Trophoblast cell (in vitro differentiated cells and primary cell): ENCODE data around the gene ZNF674.
"Not testable (repeated sequence)": the region's sequence is repeated elsewhere in the genome, so short reads cannot be mapped to it uniquely, and the experiment has no call there.

ENCODE experiments used
- DNase-seq, 2 donors: peaks; one replicate each; pipeline ENCODE4 v3.0.0-alpha.2; 2016
- H2AFZ ChIP-seq: 2 replicates; pipeline ENCODE4 v1.6.1; 2013; ENCODE audit warnings: low read length, moderate library complexity, mild to moderate bottlenecking; ENCODE audit not compliant: insufficient read depth, poor library complexity
- H2AK5ac ChIP-seq: 2 replicates; pipeline ENCODE4 v1.6.1; 2013; ENCODE audit warnings: mild to moderate bottlenecking, low read length
- H2BK120ac ChIP-seq: 2 replicates; pipeline ENCODE4 v1.6.1; 2013; ENCODE audit warnings: low read length, mild to moderate bottlenecking, moderate library complexity; ENCODE audit not compliant: insufficient read depth, poor library complexity
- H2BK12ac ChIP-seq: 2 replicates; pipeline ENCODE4 v1.6.1; 2013; ENCODE audit warnings: mild to moderate bottlenecking, low read length, moderate library complexity
- H2BK5ac ChIP-seq: 2 replicates; pipeline ENCODE4 v1.6.1; 2013; ENCODE audit warnings: low read length, low read depth, moderate library complexity, mild to moderate bottlenecking; ENCODE audit not compliant: poor library complexity
- H3K14ac ChIP-seq: 2 replicates; pipeline ENCODE4 v1.6.1; 2013; ENCODE audit warnings: mild to moderate bottlenecking, low read length
- H3K18ac ChIP-seq: 2 replicates; pipeline ENCODE4 v1.6.1; 2013; ENCODE audit warnings: mild to moderate bottlenecking, low read length
- H3K23ac ChIP-seq: 2 replicates; pipeline ENCODE4 v1.6.1; 2013; ENCODE audit warnings: low read length
- H3K27ac ChIP-seq: 2 replicates; pipeline ENCODE4 v1.5.1; 2013; ENCODE audit warnings: low read depth, mild to moderate bottlenecking, inconsistent platforms, low read length, moderate library complexity
- H3K27me3 ChIP-seq: 2 replicates; pipeline ENCODE4 v1.6.1; 2013; ENCODE audit warnings: inconsistent platforms, mild to moderate bottlenecking, low read length, moderate library complexity; ENCODE audit not compliant: insufficient read depth
- H3K36me3 ChIP-seq, 2 experiments: 1 replicate in 1 of 2; 2 replicates in 1 of 2; pipeline ENCODE4 v1.6.1; 2013; ENCODE audit warnings: low read length in 2 of 2, mild to moderate bottlenecking in 2 of 2, moderate library complexity in 1 of 2; ENCODE audit not compliant: insufficient read depth in 2 of 2, control insufficient read depth in 1 of 2
- H3K4ac ChIP-seq: 2 replicates; pipeline ENCODE4 v1.6.1; 2013; ENCODE audit warnings: low read depth, mild to moderate bottlenecking, low read length, moderate library complexity
- H3K4me1 ChIP-seq, 2 experiments: 1 replicate in 1 of 2; 2 replicates in 1 of 2; pipeline ENCODE4 v1.6.1; 2013; ENCODE audit warnings: low read length in 2 of 2, mild to moderate bottlenecking in 2 of 2, moderate library complexity in 1 of 2; ENCODE audit not compliant: insufficient read depth in 2 of 2, control insufficient read depth in 1 of 2
- H3K4me2 ChIP-seq: 2 replicates; pipeline ENCODE4 v1.6.1; 2013; ENCODE audit warnings: inconsistent platforms, mild to moderate bottlenecking, low read length, moderate library complexity
- H3K4me3 ChIP-seq: 2 replicates; pipeline ENCODE4 v1.5.1; 2013; ENCODE audit warnings: mild to moderate bottlenecking, low read depth, low read length, inconsistent platforms
- H3K79me1 ChIP-seq: one replicate; pipeline ENCODE4 v1.6.1; 2013; ENCODE audit warnings: low read length
- H3K79me2 ChIP-seq: 2 replicates; pipeline ENCODE4 v1.6.1; 2013; ENCODE audit warnings: low read length, mild to moderate bottlenecking; ENCODE audit not compliant: control insufficient read depth, insufficient read depth, poor library complexity
- H3K9ac ChIP-seq: 2 replicates; pipeline ENCODE4 v1.6.1; 2013; ENCODE audit warnings: mild to moderate bottlenecking, low read length
- H3K9me3 ChIP-seq: 2 replicates; pipeline ENCODE4 v1.6.1; 2013; ENCODE audit warnings: low read depth, mild to moderate bottlenecking, control low read depth, inconsistent platforms, low read length; ENCODE audit not compliant: insufficient read depth
- H4K12ac ChIP-seq: 2 replicates; pipeline ENCODE4 v1.6.1; 2013; ENCODE audit warnings: low read depth, mild to moderate bottlenecking, low read length, moderate library complexity
- H4K8ac ChIP-seq: 2 replicates; pipeline ENCODE4 v1.6.1; 2013; ENCODE audit warnings: low read depth, mild to moderate bottlenecking, low read length, moderate library complexity
- H4K91ac ChIP-seq: one replicate; pipeline ENCODE4 v1.6.1; 2013; ENCODE audit warnings: low read depth, mild to moderate bottlenecking, low read length, moderate library complexity
- WGBS: extraction: QIAGEN DNeasy Blood & Tissue Kit; methylation state at CpG from one replicate; pipeline ENCODE4 v1.1.7; 2013; ENCODE audit warnings: missing lambda C conversion rate; ENCODE audit not compliant: insufficient read length, insufficient coverage; ENCODE audit errors: extremely low coverage; 5-methylcytosine and 5-hydroxymethylcytosine counted together

The ZNF674 gene

DNA sequence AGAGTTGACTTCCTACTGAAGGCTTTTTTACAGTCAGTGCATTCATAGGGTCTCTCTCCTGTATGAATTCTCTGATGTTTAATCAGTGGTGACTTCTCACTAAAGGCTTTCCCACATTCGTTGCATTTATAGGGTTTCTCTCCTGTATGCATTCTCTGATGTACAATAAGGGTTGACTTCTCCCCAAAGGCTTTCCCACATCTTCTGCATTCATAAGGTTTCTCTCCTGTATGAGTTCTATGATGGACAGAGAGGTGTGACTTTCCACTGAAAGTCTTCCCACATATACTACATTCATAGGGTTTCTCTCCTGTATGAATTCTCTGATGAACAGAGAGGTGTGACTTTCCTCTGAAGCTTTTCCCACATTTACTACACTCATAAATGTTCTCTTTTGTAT, 45.2 kb downstream of the ZNF674 start:
- Histone ChIP-seq H3K79me2 (no peaks in the 10 kb centered on the region), H2BK5ac (no peak overlapping the region), H3K4me3 (no peak overlapping the region), H3K4me1 (no peaks in the 10 kb centered on the region), H3K9ac (no peak overlapping the region), H3K79me1 (no peaks in the 10 kb centered on the region), H3K4me2 (no peak overlapping the region), H2AK5ac (no peak overlapping the region), H4K8ac (no peak overlapping the region), H3K27ac (no peak overlapping the region), H4K91ac (no peak overlapping the region), H2BK120ac (no peak overlapping the region), H2AFZ (no peak overlapping the region), H3K4ac (no peak overlapping the region), H2BK12ac (no peak overlapping the region), H3K9me3 (peaks cover 3% of the 10 kb centered on the region), H3K18ac (no peak overlapping the region), H3K23ac (no peak overlapping the region), H3K14ac (no peak overlapping the region), H3K36me3 (peaks cover 0 to 2% of the 10 kb centered on the region in 2 experiments), H3K27me3 (no peaks in the 10 kb centered on the region), H4K12ac (no peak overlapping the region)
- no peak for DNase-seq
- no CpG with 5 or more reads among the region's 1 CpG for WGBS

DNA sequence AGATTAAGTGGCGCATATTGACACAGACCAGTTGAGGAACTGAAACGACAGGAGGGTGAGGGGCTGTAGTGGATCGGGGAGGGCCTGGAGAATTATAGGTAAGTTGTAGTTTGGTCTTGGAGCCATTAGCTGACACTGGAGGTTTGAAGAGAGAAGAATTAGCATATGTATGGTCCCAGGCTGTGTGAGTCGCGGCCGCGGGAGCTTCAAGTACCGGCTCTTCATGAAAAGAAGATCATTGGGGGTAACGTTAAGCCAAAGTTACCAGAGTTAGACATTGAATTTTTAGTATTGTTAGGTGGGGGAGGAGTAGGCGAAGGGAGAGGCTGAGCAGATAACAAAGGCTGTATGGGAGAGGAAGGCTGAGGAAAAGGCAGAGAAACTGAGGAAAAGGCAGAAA, 56.5 kb downstream of the ZNF674 start:
- H3K9ac ChIP-seq = no peak overlapping the region
- no peak overlapping the region for H3K4me3 ChIP-seq
- DNase-seq = no peak
- no peaks in the 10 kb centered on the region for H3K27me3 ChIP-seq
- no peak overlapping the region for H4K8ac ChIP-seq
- H3K4ac ChIP-seq = no peak overlapping the region
- H3K9me3 ChIP-seq = no peaks in the 10 kb centered on the region
- no peak overlapping the region for H2AFZ ChIP-seq
- 43% methylated on average over 1 of the region's 10 CpGs for WGBS
- no peak overlapping the region for H4K12ac ChIP-seq
- H2AK5ac ChIP-seq = no peak overlapping the region
- no peaks in the 10 kb centered on the region for H3K79me1 ChIP-seq
- H3K79me2 ChIP-seq = no peaks in the 10 kb centered on the region
- no peak overlapping the region for H3K18ac ChIP-seq
- H2BK5ac ChIP-seq = no peak overlapping the region
- no peak overlapping the region for H3K14ac ChIP-seq
- H3K4me1 ChIP-seq = no peaks in the 10 kb centered on the region
- H2BK120ac ChIP-seq = no peak overlapping the region
- H3K36me3 ChIP-seq = peaks cover 2 to 3% of the 10 kb centered on the region in 2 experiments
- no peak overlapping the region for H3K27ac ChIP-seq
- H3K23ac ChIP-seq = no peak overlapping the region
- no peak overlapping the region for H3K4me2 ChIP-seq
- H2BK12ac ChIP-seq = no peak overlapping the region
- H4K91ac ChIP-seq = no peak overlapping the region

DNA sequence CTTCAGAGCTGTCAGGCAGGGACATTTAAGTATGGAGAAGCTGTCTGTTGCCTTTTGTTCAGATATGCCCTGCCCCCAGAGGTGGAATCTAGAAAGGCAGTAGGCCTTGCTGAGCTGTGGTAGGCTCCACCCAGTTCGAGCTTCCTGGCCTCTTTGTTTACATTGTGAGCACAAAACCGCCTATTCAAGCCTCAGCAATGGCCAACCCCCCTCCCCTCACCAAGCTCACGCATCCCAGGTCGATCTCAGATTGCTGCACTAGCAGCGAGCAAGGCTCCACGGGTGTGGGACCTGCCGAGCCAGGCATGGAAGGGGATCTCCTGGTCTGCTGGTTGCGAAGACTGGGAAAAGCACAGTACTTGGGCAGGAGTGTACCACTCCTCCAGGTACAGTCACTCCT, 59.3 kb downstream of the ZNF674 start:
- Histone ChIP-seq H2BK120ac (no peak overlapping the region), H3K14ac (no peak overlapping the region), H3K79me1 (no peaks in the 10 kb centered on the region), H2BK5ac (no peak overlapping the region), H3K27me3 (no peaks in the 10 kb centered on the region), H2AFZ (no peak overlapping the region), H3K9ac (no peak overlapping the region), H3K23ac (no peak overlapping the region), H2AK5ac (no peak overlapping the region), H3K27ac (no peak overlapping the region), H3K79me2 (no peaks in the 10 kb centered on the region), H4K91ac (no peak overlapping the region), H3K4ac (no peak overlapping the region), H4K8ac (no peak overlapping the region), H3K4me2 (no peak overlapping the region), H2BK12ac (no peak overlapping the region), H4K12ac (no peak overlapping the region), H3K18ac (no peak overlapping the region), H3K9me3 (no peaks in the 10 kb centered on the region), H3K4me3 (no peak overlapping the region), H3K4me1 (no peaks in the 10 kb centered on the region), H3K36me3 (peaks cover 2 to 3% of the 10 kb centered on the region in 2 experiments)
- no CpG with 5 or more reads among the region's 8 CpGs for WGBS
- no peak for DNase-seq

- H3K14ac ChIP-seq, H2BK12ac ChIP-seq, H3K18ac ChIP-seq, H4K12ac ChIP-seq, H3K23ac ChIP-seq, H4K91ac ChIP-seq, H3K27ac ChIP-seq, H3K27me3 ChIP-seq, H2AFZ ChIP-seq, H3K4me2 ChIP-seq, H3K79me1 ChIP-seq, H3K9ac ChIP-seq, H3K79me2 ChIP-seq, H2BK5ac ChIP-seq, H3K4me1 ChIP-seq, H2BK120ac ChIP-seq, H2AK5ac ChIP-seq, H3K4ac ChIP-seq, DNase-seq, H3K4me3 ChIP-seq, H4K8ac ChIP-seq, H3K36me3 ChIP-seq, H3K9me3 ChIP-seq: not testable (repeated sequence)
- WGBS = no CpG with 5 or more reads among the region's 2 CpGs
Measured at GRCh38 chrX:46478634-46479033, 66.6 kb downstream of the ZNF674 start.
